Measurements from ENCODE around the gene SP3.

Gene SP3

GRCh38 chr2:173956454-173956853 lies 8.7 kb downstream of the SP3 start:
- DNase-seq (ENCODE audit: low spot score): no peak
- TF ChIP-seq, protein P1, sequence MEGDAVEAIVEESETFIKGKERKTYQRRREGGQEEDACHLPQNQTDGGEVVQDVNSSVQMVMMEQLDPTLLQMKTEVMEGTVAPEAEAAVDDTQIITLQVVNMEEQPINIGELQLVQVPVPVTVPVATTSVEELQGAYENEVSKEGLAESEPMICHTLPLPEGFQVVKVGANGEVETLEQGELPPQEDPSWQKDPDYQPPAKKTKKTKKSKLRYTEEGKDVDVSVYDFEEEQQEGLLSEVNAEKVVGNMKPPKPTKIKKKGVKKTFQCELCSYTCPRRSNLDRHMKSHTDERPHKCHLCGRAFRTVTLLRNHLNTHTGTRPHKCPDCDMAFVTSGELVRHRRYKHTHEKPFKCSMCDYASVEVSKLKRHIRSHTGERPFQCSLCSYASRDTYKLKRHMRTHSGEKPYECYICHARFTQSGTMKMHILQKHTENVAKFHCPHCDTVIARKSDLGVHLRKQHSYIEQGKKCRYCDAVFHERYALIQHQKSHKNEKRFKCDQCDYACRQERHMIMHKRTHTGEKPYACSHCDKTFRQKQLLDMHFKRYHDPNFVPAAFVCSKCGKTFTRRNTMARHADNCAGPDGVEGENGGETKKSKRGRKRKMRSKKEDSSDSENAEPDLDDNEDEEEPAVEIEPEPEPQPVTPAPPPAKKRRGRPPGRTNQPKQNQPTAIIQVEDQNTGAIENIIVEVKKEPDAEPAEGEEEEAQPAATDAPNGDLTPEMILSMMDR (IDR thresholded peaks at IDR 0.05): no peak
- Histone ChIP-seq H3K4me3 (no peak overlapping the region), H3K27ac (no peak overlapping the region)

GRCh38 chr2:173955867-173956266 lies 9.3 kb downstream of the SP3 start:
- no peak for DNase-seq (ENCODE audit: low spot score)
- H3K4me3 ChIP-seq: no peak overlapping the region
- no peak overlapping the region for H3K27ac ChIP-seq
- TF ChIP-seq, protein P1 (IDR thresholded peaks at IDR 0.05): no peak

- Histone ChIP-seq H3K4me3 (no peak overlapping the region), H3K27ac (no peak overlapping the region)
- TF ChIP-seq, protein P1 (IDR thresholded peaks at IDR 0.05): no peak
- no peak for DNase-seq (ENCODE audit: low spot score)
These were observed 10.2 kb downstream of the SP3 start for GRCh38 chr2:173955004-173955403.

DNA sequence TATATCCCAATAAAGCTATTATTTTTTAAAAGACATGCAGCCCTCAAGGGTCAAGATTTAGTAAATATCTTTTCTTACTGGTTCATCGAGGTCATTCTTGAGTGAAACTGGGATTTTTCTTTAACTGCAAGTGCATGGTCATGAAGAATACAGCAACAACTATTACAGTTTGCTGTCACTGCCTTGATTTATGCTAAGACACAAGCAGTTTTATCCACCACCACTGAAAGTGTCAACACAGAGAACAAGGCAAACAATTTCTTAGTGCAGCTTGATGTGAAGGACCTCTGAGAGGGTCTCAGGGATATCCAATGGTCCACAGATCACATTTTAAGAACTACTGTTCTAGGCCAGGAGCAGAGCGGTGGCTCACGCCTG lies 12.1 kb downstream of the SP3 start:
- no peak for DNase-seq (ENCODE audit: low spot score)
- peak overlapping the region; percentile 14 for H3K4me3 ChIP-seq
- H3K27ac ChIP-seq: no peak overlapping the region
- TF ChIP-seq, protein P1 (IDR thresholded peaks at IDR 0.05): no peak

GRCh38 chr2:173952267-173953046 lies 12.7 kb downstream of the SP3 start:
- TF ChIP-seq, protein P1 (IDR thresholded peaks at IDR 0.05): no peak

GRCh38 chr2:173948842-173949241 lies 16.3 kb downstream of the SP3 start:
- TF ChIP-seq, protein P1 (IDR thresholded peaks at IDR 0.05): no peak

More at GRCh38 chr2:173952267-173953046, 12.7 kb downstream of the SP3 start:
- Histone ChIP-seq H3K4me3 (peak overlapping the region; percentile 24), H3K27ac (no peak overlapping the region)
- no peak for DNase-seq (ENCODE audit: low spot score)

GRCh38 chr2:173948198-173948597 lies 17.0 kb downstream of the SP3 start:
- Histone ChIP-seq H3K4me3 (no peak overlapping the region), H3K27ac (no peak overlapping the region)
- TF ChIP-seq, protein P1 (IDR thresholded peaks at IDR 0.05): no peak
- DNase-seq (ENCODE audit: low spot score): no peak

More at GRCh38 chr2:173948842-173949241, 16.3 kb downstream of the SP3 start:
- no peak overlapping the region for H3K4me3 ChIP-seq
- H3K27ac ChIP-seq: no peak overlapping the region
- no peak for DNase-seq (ENCODE audit: low spot score)

All from coronary artery (tissue), 2 donors.